ENCODE data around the gene CHAF1A.

The CHAF1A gene

DNA sequence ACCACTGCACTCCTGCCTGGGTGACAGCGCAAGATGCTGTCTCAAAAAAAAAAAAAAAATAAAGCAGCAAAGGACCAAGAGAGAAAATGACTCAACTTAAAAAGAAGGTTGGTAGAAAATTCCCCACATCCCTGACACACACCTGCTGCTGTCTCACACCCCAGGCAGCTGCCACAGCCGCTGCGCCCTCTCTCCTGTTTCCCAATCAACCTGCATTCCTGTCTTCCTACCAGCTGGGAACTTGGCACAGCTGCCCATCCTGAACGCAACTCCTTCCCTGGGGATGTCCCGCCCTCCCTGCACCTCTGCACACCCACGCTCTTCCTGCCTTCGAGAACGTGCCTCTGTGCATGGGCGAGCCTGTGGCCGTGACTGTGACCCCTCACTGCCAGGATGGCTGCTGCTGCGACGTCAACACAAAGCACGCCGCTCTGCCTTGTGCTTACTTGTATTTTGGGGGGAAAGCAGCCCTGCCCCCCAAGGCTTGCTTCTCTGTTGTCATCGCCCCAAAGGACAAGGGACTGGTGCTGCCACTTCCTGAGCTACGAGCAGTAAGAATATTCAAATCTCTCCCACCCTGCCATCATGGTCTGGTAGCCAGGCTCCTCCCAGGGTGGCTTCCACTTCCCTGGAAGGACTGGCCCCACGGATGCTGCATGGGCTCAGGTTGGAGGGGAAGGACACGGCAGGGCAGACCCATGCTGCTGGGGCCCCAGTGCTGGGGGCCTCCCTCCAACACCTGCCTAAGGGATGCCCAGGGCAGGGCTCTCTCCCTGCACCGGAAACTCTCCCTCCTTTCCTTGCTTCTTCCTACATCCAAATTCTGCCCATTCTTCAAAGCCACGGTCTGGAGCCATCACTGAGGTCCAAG is 22.8 kb upstream of the CHAF1A start:
- DNase-seq (ENCODE audit: low read depth) = no peak

DNA sequence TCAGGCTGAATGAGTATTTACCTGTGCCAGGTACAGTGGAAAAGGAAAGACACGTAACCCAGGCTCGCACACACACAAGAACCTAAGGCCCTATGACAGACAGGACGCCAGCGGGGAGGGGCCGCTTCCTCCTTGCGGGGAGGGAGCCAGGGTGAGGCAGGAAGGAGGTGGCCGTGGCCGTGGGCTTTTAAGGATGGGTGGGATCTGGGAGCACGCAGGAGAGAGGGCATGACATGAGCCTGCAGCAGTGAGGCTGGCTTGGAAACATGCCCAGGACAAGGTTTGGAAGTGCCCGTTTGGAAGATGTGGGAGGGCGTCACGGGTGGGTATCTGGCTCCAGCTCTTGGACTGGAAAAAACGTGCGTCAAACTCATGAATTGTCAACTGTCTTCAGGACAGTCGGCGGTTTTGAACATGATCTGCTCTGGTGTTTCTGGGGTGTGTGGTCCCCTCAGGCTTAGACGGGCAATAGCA is 22.1 kb upstream of the CHAF1A start:
- DNase-seq (ENCODE audit: low read depth) = no peak

DNA sequence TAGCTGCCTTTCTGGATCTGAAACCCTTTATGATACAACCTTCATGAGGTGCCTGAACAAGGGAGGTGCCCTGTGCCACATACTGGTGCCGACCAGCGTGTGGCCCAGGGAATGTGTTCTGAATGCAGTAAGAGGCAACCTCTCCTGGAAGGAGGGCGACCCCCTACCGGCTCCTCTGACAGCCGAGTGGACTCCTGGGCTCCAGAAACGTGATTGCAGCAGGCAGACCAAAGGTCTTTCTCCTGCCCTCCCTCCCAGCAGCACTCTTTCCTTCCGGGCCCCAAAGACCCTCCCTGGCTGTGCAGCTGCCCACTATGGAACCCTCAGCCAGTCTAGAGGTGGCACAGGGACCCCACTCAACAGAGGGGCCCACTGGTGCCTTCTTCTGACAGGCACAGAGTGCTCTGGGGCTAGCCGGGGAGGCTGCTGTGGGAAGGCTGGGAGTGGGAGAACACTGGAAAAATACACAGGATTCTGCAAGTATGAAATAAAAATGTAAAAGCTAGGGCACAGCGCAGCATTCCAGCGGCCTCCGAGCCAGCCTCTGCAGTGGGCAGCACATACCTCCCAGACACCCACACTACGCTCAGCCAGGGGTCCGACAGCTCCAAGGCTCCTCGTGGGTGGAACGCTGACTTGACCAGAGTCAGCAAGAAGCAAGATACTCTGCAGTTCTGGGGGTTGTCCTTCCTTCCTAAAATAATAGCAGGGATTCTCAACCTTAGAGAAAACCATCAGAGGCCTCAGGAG is 17.0 kb upstream of the CHAF1A start:
- DNase-seq (ENCODE audit: low read depth) = no peak

DNA sequence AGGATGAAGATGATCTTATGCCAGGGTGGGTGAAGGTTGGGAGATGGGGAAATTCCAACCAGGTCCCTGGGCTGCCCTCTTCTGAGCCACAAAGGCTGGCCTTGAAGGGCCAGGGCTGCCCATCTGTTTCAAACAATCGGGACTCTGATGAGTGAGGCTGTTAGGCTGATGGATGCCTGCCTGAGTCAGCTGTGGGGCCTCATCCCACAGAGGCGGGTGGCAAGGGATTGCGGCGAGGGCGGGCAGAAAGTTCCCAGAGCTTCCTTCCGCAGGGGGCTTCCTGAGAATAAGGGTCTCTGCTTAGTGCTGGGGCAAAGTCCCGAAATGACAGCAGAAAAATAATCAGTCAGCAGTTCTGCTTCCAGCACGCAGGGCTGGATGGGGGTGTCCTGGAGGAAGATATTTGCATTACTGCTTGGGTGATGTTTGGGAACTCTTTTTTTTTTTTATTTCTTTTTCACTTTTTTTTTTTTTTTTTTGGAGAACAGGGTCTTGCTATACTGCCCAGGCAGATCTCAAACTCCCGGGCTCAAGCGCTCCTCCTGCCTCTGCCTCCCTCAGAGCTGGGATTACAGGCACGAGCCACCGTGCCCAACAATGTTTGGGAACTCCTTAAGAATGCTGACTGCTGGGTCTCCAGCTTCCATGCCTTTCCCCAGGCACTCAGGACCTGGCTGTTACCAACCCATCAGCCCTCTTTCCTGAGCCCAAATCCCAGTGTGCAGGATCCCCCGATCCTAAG is 16.2 kb upstream of the CHAF1A start:
- DNase-seq (ENCODE audit: low read depth) = no peak

DNA sequence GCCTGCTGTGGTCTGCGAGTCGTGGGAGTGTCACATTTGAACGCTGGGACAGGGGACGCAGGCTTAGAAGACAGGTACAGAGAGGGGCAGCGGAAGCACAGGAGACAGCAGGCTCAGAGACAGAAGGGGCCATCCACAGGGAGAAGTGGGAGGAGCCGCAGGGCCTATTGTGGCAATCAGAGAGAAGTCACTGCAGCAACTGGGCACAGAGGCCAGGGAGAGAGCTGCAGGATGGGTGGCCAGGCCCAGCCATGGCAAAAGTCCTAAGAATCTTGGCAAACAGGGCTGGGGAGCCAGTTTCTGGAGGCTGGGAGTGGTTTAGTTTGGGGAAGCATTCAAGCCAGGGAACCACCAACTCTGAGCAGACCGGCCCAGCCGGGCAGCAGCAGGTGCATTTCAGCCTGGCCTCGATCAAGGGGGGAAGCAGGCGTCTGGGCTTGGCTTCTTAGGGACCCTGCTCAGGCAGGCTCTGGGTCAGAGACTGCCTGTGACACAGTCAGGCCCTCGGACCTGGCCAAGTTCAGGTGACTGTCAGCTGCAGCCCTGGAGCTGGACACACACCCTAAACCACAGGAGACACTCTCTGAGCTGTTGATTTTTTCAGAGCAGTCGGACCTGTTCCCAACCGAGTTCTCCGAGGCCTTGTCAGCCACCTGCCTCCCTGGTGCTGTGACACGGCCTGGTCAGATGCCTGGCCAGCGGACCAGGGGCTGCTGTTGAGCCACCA is 13.9 kb upstream of the CHAF1A start:
- no peak for DNase-seq (ENCODE audit: low read depth)

DNA sequence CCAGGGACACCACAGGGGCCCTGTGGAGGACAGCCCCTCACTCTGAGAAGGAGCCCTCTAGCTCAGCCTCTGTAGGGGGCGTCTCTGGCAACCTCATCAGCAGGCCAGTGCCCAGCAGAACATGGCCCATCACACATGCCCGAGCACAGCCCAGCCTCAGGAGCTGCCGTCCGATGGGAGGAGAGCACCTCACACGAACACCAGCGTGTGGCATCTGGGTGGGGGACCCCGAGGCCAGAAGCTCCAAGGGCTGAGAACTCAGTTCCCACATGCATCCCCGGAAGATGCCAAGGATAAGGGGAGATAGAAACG is 13.4 kb upstream of the CHAF1A start:
- DNase-seq (ENCODE audit: low read depth) = no peak

DNA sequence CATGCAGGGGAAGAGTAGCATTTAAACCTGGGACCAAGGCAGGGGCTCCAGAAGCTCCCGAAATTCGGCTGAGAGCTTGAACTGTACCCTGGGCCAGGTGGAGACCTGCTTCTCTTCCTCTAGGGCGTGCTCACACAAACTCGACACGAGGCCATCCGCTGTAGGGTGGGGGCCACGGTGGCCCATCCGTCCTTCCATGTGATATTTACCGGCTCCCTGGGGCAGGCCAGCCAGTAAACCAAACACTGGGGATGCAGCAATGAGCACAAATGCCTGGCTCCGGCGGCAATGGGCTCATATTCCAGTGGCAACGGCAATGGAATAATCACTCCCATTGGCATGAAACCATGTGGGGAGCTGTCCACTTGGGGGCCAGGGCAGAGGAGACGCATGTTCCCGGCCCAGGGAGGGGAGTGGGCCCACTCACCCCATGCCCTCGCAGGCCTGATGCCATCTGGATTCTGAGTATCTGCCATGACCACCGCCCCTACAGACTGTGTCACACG is 12.9 kb upstream of the CHAF1A start:
- DNase-seq (ENCODE audit: low read depth) = no peak

DNA sequence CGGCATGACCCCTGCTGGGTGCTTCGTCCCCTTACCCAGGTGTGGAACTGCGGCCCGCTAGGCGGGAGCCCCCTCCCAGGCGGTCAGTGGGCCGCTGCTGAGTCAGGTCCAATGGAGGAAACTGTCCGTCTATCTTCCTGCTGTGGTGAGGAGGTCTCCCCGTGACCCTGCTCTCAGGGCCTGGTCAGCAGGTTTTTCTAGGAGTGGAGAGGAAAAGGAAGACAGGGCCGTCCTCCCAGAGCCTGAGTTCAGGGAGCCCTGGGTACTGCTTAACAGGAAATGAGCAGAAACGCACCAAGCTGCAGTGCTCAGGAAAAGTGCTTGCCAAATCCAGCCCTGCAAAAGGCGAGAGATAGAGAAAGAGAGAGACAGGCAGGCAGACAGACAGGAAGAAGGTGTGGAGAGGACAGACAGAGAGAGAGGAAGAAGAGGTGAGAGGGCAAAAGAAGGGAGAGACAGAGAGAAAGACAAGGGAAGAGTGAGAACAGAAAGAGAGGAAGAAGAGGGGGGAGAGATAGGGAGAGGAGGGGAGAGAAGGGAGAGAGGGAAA is 12.3 kb upstream of the CHAF1A start:
- no peak for DNase-seq (ENCODE audit: low read depth)

DNA sequence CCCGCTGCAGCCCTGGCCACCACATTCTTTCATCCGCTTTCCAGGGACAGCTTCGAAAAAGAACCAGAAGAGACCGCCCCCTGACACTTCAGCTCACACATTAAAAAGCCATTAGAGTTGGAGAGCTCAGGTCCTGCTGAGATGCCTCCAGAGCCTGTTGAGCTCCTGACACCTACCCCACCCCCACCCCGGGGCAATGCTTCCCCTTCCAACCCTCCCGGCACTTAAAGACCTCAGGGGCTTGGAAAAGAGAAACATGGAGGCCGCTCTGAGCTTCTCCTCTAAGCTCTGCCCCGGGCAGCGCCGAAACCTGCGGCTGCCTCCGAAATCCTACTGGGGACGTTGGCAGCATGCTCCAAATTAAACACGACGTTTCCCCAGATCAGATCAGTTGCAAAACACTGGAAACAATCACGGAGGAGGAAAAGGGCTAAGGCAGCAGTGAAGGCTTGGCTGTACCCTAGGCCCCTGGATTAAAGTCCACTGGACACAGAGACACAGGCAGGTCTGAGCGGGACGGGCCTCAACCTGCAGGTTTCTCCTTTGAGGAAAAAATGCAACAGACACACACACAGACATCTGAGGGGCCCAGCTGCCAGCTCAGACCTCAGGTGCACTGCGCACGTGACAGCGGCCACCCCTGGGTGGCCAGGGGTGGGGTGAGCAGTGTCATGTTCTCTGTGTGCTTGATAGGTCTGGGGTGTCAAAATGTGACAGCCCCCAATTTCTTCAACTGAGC is 11.7 kb upstream of the CHAF1A start:
- no peak for DNase-seq (ENCODE audit: low read depth)

DNA sequence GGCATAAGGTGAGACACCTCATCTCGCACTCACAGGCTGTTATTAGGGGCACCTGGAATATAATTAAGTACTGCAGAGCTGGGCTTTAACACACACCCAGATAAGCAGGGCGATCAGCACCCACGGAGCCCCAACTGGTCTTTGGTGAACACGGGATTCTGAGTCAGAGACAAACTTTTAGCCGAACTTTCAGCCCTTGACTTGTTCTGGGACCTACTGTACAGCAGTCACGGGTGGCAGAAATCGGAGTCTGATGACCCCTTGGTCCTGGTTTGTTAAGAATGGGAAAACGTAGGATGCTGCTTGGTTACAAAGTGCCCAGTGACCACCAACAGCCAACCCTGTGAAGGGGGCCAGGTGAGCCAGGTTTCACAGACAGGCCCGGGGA is 11.1 kb upstream of the CHAF1A start:
- no peak for DNase-seq (ENCODE audit: low read depth)

DNA sequence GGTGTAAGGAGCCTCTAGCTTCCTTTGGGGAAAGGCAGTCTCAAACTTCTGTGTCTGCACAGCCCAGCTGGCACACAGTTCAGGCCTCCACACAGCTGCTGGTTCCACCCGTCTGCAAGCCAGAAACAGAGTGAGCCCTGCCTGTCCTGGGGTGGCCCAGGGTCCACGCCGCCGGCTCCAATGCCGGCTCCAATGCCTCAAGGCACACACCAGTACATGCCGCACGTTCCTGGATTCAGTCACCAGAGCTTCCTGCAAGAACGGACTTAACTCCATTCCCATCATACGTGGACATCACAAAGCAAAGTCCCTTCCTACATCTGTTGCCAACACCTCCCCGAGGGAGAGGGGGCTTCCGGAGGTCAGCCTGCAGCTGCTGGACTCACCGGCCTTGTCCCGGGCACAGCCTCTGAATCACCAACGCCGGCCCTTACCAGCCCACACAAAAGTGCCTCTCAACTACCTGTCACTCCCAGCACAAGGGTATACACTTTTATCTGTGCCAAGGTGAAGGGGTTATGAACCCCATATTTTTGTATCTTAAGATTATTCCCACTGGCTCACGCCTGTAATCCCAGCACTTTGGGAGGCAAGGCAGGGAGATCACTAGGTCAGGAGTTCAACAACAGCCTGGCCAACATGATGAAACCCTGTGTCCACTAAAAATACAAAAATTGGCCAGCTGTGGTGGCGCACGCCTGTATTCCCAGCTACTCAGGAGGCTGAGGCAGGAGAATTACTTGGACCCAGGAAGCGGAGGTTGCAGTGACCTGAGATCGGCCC is 10.5 kb upstream of the CHAF1A start:
- no peak for DNase-seq (ENCODE audit: low read depth)

DNA sequence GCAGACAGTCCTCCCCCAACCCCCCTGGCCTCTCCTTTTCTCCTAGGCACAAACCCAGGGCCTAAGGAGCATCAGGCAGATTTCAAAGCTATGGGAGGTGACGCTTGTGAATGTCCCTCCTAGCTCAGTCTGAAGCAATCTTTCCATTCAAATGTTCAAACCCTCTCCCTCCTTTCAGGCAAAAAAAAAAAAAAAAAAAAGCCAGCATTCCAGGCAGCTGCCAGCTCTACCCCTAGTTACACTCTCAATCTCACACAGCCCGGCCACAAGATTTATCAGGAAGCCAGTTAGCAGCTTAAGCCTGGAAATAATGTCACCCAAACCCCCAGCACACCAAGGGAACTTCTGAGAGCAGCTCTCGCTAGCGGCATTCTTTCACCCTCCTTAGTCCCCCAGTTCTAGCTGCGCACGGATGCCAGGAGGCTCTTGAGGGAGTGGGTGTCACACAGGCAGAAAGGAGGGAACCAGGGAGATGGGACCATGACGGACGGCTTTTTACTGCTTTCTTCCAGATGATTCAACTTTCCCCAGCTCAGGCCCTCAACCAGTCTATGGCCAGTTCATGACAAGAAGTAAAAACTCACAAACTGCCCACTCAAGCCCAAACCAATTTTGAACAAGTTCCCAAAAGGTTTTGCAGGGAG is 8.4 kb upstream of the CHAF1A start:
- DNase-seq (ENCODE audit: low read depth) = no peak

DNA sequence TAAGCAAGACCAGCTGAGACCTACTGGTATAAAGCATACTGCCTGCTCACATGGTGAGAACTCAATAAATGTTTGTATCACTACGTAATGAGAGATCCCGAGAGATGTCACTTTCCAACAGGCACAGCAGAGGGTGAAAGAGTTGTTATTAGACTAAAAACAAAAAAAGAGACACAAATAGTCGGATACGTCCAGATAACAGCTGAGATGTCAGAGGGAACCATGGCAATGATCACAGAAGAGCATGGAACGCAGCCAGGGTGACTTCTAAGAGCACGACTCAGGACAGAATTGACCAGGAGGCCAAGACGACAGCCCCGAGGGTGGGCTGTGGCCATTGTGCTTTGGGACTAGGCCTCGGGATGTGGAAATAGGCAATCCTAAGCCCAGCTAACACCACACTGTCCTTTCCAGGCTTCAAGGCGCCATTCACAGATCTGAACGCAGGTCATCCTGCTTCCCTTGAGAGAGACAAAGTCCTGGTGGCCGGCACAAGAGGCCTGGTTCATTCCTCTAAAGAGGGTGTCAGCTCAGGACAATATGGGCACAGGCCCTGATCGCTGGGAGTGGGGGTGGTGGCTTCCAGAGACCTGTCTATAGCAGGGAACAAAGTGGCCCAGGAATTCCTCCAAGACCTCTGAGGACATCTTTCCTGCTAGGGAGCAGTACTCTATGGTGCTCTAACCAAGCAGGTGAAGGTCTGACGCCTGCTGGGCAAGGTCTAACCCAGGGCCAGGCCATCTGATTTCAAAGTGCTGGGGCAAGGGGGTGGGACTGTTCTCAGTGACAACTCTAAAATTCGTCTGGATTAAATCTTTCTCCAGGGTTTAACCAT is 5.3 kb upstream of the CHAF1A start:
- no peak for DNase-seq (ENCODE audit: low read depth)

DNA sequence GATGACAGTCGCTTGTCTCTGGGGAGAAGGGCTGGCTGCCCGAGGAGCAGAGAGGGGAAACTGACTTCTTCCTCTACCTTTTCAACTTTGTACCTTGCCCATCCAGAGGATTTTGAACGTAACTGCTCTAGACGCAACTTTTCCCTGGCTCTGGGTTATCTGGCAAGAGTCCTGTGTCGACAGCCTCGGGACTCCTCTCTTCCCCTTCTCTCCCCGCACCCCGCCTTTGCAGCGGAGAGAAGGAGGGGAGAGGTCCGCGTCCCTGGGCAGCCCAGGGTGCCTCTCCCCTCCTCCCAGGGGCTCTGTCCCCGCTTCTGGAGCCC is 2.7 kb upstream of the CHAF1A start:
- no peak for DNase-seq (ENCODE audit: low read depth)

DNA sequence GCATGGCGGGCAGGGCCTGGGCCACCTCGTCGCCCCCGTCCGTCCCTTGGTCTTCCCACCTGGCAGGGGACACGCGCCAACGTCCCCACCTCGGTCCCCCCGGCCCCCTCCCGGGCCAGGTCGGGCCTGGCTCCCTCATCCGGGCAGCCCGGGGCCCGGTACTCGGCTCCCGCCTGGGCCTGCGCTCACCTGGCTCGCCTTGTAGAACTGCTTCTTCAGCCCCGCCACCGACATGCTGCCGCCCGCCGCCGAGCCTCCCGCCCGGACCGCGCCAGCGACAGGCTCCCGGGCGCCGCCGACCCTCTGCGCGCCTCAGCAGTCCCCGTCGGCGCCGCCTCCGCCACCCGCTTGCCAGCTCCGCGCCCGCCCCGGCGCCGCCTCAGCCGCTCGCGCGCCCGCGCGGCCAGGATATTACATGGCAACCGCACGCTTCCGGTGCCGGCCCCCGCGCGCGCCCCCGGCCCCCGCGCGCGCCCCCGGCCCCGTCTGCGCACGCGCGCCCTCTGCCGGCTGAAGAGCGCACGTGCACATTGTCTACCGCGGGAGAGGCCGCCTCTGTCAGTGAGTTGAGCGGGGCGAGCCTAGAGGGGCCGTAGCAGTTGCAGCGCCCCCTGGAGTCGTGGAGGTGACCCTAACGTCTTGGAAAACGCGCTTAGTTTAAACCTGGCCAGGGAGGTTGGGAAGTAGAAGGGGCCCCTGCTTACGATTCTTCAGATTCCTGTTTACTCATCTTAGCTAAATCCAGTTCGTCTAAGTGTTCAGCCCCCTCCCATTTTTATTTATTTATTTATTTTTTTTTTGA is 2.1 kb upstream of the CHAF1A start, which contains the start of gene SH3GL1:
Gene SH3GL1 (minus strand): TSS at position 413 of the 802 bp plus-strand sequence. CDS start 179 bp downstream, at position 234.
- DNase-seq (ENCODE audit: low read depth) = peak; percentile 84

DNA sequence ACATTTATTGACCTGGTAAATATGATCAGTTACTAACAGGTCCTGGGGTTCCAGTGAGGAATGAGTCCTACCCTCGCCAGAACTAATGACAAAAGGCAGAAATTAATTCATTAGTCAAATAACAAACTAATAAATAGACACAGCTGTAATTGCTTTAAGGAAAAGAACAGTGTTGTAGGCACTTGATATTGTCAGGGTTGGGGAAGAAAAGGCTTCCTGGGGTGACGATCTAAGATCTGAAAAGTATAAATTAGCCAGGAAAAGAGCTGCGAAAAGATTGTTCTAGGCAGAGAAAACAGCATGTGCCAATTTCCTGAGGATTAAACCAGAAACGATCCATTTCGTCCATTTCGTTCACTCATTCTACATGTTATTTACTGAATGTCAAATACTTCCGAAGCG is 670 bp upstream of the CHAF1A start:
- DNase-seq (ENCODE audit: low read depth) = no peak

DNA sequence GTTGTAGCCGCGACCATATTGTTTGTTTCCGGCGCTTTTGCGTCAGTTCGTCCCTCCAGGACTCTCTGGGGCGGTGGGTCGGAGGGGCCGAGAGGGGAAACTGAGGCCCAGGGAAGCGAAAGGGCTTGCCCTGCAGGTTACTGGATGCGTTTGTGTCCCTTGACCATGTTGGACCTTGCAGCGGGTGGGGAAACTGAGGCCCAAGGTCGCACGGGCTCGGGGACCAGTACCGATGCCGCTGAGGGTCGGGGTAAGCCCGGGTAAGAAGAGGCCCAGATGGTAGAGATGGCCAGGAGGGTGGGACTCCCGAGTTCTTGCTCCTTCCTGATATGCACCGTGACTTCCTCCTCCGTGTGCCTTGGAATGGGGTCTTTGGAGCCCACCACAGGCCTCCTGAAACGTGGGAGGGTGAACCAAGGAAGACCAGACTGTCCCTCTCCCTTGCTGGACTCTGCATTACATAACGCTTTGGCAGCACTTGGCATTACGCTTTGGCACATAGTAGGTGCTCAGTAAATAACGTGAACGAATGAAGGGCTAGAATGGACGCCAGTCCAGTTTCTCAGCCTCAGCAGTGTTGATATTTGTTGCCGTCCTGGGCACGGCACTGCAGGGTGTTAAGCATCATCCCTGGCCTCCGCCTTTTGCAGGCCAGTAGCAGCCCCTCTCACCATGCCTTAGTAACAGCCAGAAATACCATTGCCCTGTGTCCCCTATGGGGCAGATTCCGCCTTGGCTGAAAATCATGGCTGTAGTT is 743 bp downstream of the CHAF1A start:
- no peak for DNase-seq (ENCODE audit: low read depth)

Data from stimulated activated CD8-positive, alpha-beta memory T cell treated with anti-CD3 and anti-CD28 coated beads, Interleukin-12 subunit alpha, Interleukin-12 subunit beta, amount 100 ng/mL, for 4 hours (primary cell).